ENCODE data around the gene FNBP1L.

The FNBP1L gene

DNA sequence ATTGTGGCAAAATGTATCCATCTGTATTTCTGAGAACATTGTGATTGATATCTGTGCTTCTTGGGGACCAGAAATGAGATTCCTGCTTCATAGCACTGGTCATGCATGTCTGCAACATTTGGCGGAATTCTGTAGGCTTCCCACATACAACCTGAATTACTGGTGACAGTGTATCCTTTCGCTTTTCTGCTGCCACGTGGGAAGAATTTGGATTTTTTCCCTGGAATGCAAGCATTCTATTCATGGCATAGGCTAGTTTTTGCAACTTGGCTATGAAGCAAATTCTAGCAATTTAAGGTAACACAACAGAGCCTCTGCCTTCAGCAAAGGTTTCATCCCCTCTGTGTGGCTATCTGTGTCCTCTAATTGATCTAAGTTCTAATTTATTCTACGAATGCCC lies 147.8 kb downstream of the FNBP1L start:
- no peak for DNase-seq

- DNase-seq = no peak
Measured at GRCh38 chr1:93596329-93597089, 148.6 kb downstream of the FNBP1L start.

DNA sequence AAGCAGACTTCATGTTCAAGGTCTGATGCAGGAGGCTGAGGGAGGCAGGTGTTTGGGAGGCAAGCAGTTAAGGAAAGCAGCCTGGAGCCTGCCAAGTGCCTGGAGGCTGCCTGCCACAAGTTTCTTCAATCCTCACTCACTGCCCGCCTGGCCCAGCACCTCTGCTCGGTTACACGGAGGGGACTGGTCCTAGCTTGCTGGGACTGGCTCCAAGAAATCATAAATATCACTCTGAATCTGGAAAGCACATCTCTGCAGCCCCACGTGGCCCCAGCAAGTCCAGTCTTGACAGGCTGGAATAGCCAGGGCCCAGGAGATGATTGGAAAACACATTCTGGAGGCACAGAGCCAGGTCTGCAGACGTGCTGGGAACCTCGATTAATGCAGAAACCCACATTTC lies 149.8 kb downstream of the FNBP1L start:
- DNase-seq = no peak

- DNase-seq = no peak
Measured at GRCh38 chr1:93598396-93598795, 150.5 kb downstream of the FNBP1L start.

DNA sequence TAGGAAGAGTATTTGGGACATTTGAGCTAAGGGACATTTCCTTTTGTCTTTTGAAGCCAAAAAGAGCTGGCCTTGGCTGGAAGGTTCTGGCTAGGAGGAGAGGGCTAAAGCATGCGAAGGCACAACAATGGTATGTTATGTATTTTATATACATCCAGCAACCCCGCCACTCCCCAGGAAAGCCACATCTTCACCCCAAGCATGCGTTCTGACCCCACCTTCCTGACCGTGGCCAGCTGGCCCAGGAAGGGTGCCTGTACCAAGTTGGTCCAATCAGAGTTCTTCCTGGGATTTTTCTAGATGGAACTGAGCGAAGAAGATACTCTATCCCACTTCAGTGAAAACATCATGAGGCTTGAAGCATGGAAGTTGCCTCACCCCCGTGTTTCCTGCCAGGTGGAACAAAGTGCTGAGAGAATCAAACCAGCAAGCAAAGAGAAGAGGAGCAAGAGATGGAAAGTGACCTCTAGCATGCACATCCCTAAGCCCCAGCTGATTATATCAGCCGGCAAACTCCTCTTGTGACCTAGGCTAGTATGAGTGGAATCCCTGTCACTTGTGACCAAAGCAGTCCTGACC lies 151.0 kb downstream of the FNBP1L start:
- no peak for DNase-seq

- no peak for DNase-seq
Measured at GRCh38 chr1:93599479-93599878, 151.6 kb downstream of the FNBP1L start.

GRCh38 chr1:93600663-93601062 lies 152.7 kb downstream of the FNBP1L start:
- DNase-seq = no peak

- no peak for DNase-seq
Measured at GRCh38 chr1:93601686-93602085, 153.8 kb downstream of the FNBP1L start.

- DNase-seq = no peak
Measured at GRCh38 chr1:93602101-93602500, 154.2 kb downstream of the FNBP1L start.

- DNase-seq = no peak
Measured at GRCh38 chr1:93603106-93603505, 155.2 kb downstream of the FNBP1L start.

DNA sequence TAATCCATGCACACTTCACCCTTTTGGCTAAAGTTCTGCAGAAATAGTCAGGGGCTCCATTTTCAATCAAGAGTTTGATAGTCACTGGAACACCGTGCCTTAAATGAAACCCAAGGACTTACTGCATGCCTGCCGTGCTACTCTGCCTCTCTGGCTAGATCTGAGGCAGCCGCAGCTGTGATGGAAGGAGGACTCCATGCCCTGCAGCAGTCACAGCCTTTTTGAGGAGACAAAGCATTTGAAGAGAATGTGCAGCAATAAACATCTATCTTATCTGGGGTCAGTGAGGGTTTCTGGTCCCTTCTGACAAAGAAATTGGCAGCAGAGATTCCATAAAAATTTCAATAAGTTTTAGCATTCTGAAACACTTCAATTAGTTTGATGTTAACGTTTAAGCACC lies 155.7 kb downstream of the FNBP1L start:
- no peak for DNase-seq
